Trophoblast cell (in vitro differentiated cells and primary cell): Measurements from ENCODE around the gene ULBP1.
"Not testable (repeated sequence)": the region's sequence is repeated elsewhere in the genome, so short reads cannot be mapped to it uniquely, and the experiment has no call there.

Experiments
- DNase-seq, 2 donors: peaks; one replicate each; pipeline ENCODE4 v3.0.0-alpha.2; 2016
- H2AFZ ChIP-seq: 2 replicates; pipeline ENCODE4 v1.6.1; 2013; ENCODE audit warnings: low read length, moderate library complexity, mild to moderate bottlenecking; ENCODE audit not compliant: insufficient read depth, poor library complexity
- H2AK5ac ChIP-seq: 2 replicates; pipeline ENCODE4 v1.6.1; 2013; ENCODE audit warnings: mild to moderate bottlenecking, low read length
- H2BK120ac ChIP-seq: 2 replicates; pipeline ENCODE4 v1.6.1; 2013; ENCODE audit warnings: low read length, mild to moderate bottlenecking, moderate library complexity; ENCODE audit not compliant: insufficient read depth, poor library complexity
- H2BK12ac ChIP-seq: 2 replicates; pipeline ENCODE4 v1.6.1; 2013; ENCODE audit warnings: mild to moderate bottlenecking, low read length, moderate library complexity
- H2BK5ac ChIP-seq: 2 replicates; pipeline ENCODE4 v1.6.1; 2013; ENCODE audit warnings: low read length, low read depth, moderate library complexity, mild to moderate bottlenecking; ENCODE audit not compliant: poor library complexity
- H3K14ac ChIP-seq: 2 replicates; pipeline ENCODE4 v1.6.1; 2013; ENCODE audit warnings: mild to moderate bottlenecking, low read length
- H3K18ac ChIP-seq: 2 replicates; pipeline ENCODE4 v1.6.1; 2013; ENCODE audit warnings: mild to moderate bottlenecking, low read length
- H3K23ac ChIP-seq: 2 replicates; pipeline ENCODE4 v1.6.1; 2013; ENCODE audit warnings: low read length
- H3K27ac ChIP-seq: 2 replicates; pipeline ENCODE4 v1.5.1; 2013; ENCODE audit warnings: low read depth, mild to moderate bottlenecking, inconsistent platforms, low read length, moderate library complexity
- H3K27me3 ChIP-seq: 2 replicates; pipeline ENCODE4 v1.6.1; 2013; ENCODE audit warnings: inconsistent platforms, mild to moderate bottlenecking, low read length, moderate library complexity; ENCODE audit not compliant: insufficient read depth
- H3K36me3 ChIP-seq, 2 experiments: 1 replicate in 1 of 2; 2 replicates in 1 of 2; pipeline ENCODE4 v1.6.1; 2013; ENCODE audit warnings: low read length in 2 of 2, mild to moderate bottlenecking in 2 of 2, moderate library complexity in 1 of 2; ENCODE audit not compliant: insufficient read depth in 2 of 2, control insufficient read depth in 1 of 2
- H3K4ac ChIP-seq: 2 replicates; pipeline ENCODE4 v1.6.1; 2013; ENCODE audit warnings: low read depth, mild to moderate bottlenecking, low read length, moderate library complexity
- H3K4me1 ChIP-seq, 2 experiments: 1 replicate in 1 of 2; 2 replicates in 1 of 2; pipeline ENCODE4 v1.6.1; 2013; ENCODE audit warnings: low read length in 2 of 2, mild to moderate bottlenecking in 2 of 2, moderate library complexity in 1 of 2; ENCODE audit not compliant: insufficient read depth in 2 of 2, control insufficient read depth in 1 of 2
- H3K4me2 ChIP-seq: 2 replicates; pipeline ENCODE4 v1.6.1; 2013; ENCODE audit warnings: inconsistent platforms, mild to moderate bottlenecking, low read length, moderate library complexity
- H3K4me3 ChIP-seq: 2 replicates; pipeline ENCODE4 v1.5.1; 2013; ENCODE audit warnings: mild to moderate bottlenecking, low read depth, low read length, inconsistent platforms
- H3K79me1 ChIP-seq: one replicate; pipeline ENCODE4 v1.6.1; 2013; ENCODE audit warnings: low read length
- H3K79me2 ChIP-seq: 2 replicates; pipeline ENCODE4 v1.6.1; 2013; ENCODE audit warnings: low read length, mild to moderate bottlenecking; ENCODE audit not compliant: control insufficient read depth, insufficient read depth, poor library complexity
- H3K9ac ChIP-seq: 2 replicates; pipeline ENCODE4 v1.6.1; 2013; ENCODE audit warnings: mild to moderate bottlenecking, low read length
- H3K9me3 ChIP-seq: 2 replicates; pipeline ENCODE4 v1.6.1; 2013; ENCODE audit warnings: low read depth, mild to moderate bottlenecking, control low read depth, inconsistent platforms, low read length; ENCODE audit not compliant: insufficient read depth
- H4K12ac ChIP-seq: 2 replicates; pipeline ENCODE4 v1.6.1; 2013; ENCODE audit warnings: low read depth, mild to moderate bottlenecking, low read length, moderate library complexity
- H4K8ac ChIP-seq: 2 replicates; pipeline ENCODE4 v1.6.1; 2013; ENCODE audit warnings: low read depth, mild to moderate bottlenecking, low read length, moderate library complexity
- H4K91ac ChIP-seq: one replicate; pipeline ENCODE4 v1.6.1; 2013; ENCODE audit warnings: low read depth, mild to moderate bottlenecking, low read length, moderate library complexity
- WGBS: extraction: QIAGEN DNeasy Blood & Tissue Kit; methylation state at CpG from one replicate; pipeline ENCODE4 v1.1.7; 2013; ENCODE audit warnings: missing lambda C conversion rate; ENCODE audit not compliant: insufficient read length, insufficient coverage; ENCODE audit errors: extremely low coverage; 5-methylcytosine and 5-hydroxymethylcytosine counted together

Gene ULBP1

GRCh38 chr6:150017186-150017521, 53.4 kb downstream of the ULBP1 start:
- not testable (repeated sequence) for H3K4me2 ChIP-seq, H2AK5ac ChIP-seq, H3K79me2 ChIP-seq, DNase-seq, H2BK5ac ChIP-seq, H3K23ac ChIP-seq, H3K14ac ChIP-seq, H3K36me3 ChIP-seq, H3K18ac ChIP-seq, H2BK12ac ChIP-seq, H3K4ac ChIP-seq, H4K91ac ChIP-seq, H2BK120ac ChIP-seq, H2AFZ ChIP-seq, H3K9me3 ChIP-seq, H4K8ac ChIP-seq, H3K4me3 ChIP-seq, H3K4me1 ChIP-seq, H3K27ac ChIP-seq, H3K9ac ChIP-seq, H3K79me1 ChIP-seq, H4K12ac ChIP-seq
- WGBS = no CpG with 5 or more reads among the region's 5 CpGs
- peaks cover 23% of the 10 kb centered on the region for H3K27me3 ChIP-seq

- Histone ChIP-seq H3K27ac (no peak overlapping the region), H3K18ac (no peak overlapping the region), H3K4me2 (no peak overlapping the region), H3K4ac (no peak overlapping the region), H3K36me3 (no peaks in the 10 kb centered on the region), H4K8ac (no peak overlapping the region), H3K9ac (no peak overlapping the region), H3K4me3 (no peak overlapping the region), H2AFZ (no peak overlapping the region), H3K14ac (no peak overlapping the region), H3K4me1 (no peaks in the 10 kb centered on the region), H3K9me3 (no peaks in the 10 kb centered on the region), H3K27me3 (peaks cover 15% of the 10 kb centered on the region), H2AK5ac (no peak overlapping the region), H4K12ac (no peak overlapping the region), H2BK12ac (no peak overlapping the region), H3K79me2 (no peaks in the 10 kb centered on the region), H3K79me1 (no peaks in the 10 kb centered on the region), H2BK120ac (no peak overlapping the region), H4K91ac (no peak overlapping the region), H3K23ac (no peak overlapping the region), H2BK5ac (no peak overlapping the region)
- no peak for DNase-seq
- no CpG with 5 or more reads among the region's 6 CpGs for WGBS
Measured at GRCh38 chr6:150018846-150019580, 55.3 kb downstream of the ULBP1 start.

GRCh38 chr6:150021870-150022269, 58.1 kb downstream of the ULBP1 start:
- not testable (repeated sequence) for H3K4me3 ChIP-seq, H3K79me2 ChIP-seq, H3K4me1 ChIP-seq, H4K8ac ChIP-seq, H3K9ac ChIP-seq, H2BK5ac ChIP-seq, H3K23ac ChIP-seq, H2AK5ac ChIP-seq, H3K36me3 ChIP-seq, H3K4ac ChIP-seq, H3K79me1 ChIP-seq, H3K14ac ChIP-seq, DNase-seq, H3K18ac ChIP-seq, H2BK12ac ChIP-seq, H3K27me3 ChIP-seq, H2BK120ac ChIP-seq, H3K4me2 ChIP-seq, H4K91ac ChIP-seq, H3K9me3 ChIP-seq, H4K12ac ChIP-seq, H2AFZ ChIP-seq, H3K27ac ChIP-seq
- WGBS = no CpG with 5 or more reads among the region's 6 CpGs
